Mesendoderm (in vitro differentiated cells): ENCODE data around the gene OSTF1. TPM values are rescaled to one million over a fixed set of nuclear protein-coding genes. Genes with fewer than 3 reads are reported as not detected.

Experiments used
- DNase-seq: peaks from one replicate; pipeline ENCODE4 v3.0.0; 2013
- H2AK5ac ChIP-seq: 2 replicates; pipeline ENCODE4 v1.6.1; 2013; ENCODE audit warnings: low read length, inconsistent platforms
- H2BK120ac ChIP-seq: 2 replicates; pipeline ENCODE4 v1.6.1; 2013; ENCODE audit warnings: low read depth, mild to moderate bottlenecking, low read length, moderate library complexity, mixed read lengths
- H2BK15ac ChIP-seq: replicated peaks from 2 replicates; pipeline ENCODE4 v1.6.1; 2013; ENCODE audit warnings: low read depth, mild to moderate bottlenecking, moderate library complexity
- H2BK5ac ChIP-seq: 2 replicates; pipeline ENCODE4 v1.6.1; 2013; ENCODE audit warnings: low read length, inconsistent platforms
- H3K18ac ChIP-seq: 2 replicates; pipeline ENCODE4 v1.6.1; 2013; ENCODE audit warnings: mild to moderate bottlenecking, low read length, mixed read lengths
- H3K23ac ChIP-seq: one replicate; pipeline ENCODE4 v1.6.1; 2013; ENCODE audit warnings: low read length
- H3K27ac ChIP-seq: 2 replicates; pipeline ENCODE4 v1.5.1; 2013; ENCODE audit warnings: low read depth, mild to moderate bottlenecking, inconsistent platforms, low read length, moderate library complexity
- H3K27me3 ChIP-seq: 2 replicates; pipeline ENCODE4 v1.6.1; 2013; ENCODE audit warnings: low read length, control low read depth, mild to moderate bottlenecking, inconsistent platforms; ENCODE audit not compliant: insufficient read depth, poor library complexity
- H3K36me3 ChIP-seq: 2 replicates; pipeline ENCODE4 v1.6.1; 2013; ENCODE audit warnings: low read length, inconsistent platforms; ENCODE audit not compliant: control insufficient read depth, insufficient read depth
- H3K4ac ChIP-seq: one replicate; pipeline ENCODE4 v1.6.1; 2013; ENCODE audit warnings: low read depth, mild to moderate bottlenecking, low read length, moderate library complexity
- H3K4me1 ChIP-seq: 2 replicates; pipeline ENCODE4 v1.6.1; 2013; ENCODE audit warnings: low read depth, low read length, inconsistent platforms; ENCODE audit not compliant: control insufficient read depth
- H3K4me2 ChIP-seq: 2 replicates; pipeline ENCODE4 v1.6.1; 2013; ENCODE audit warnings: low read length
- H3K4me3 ChIP-seq: 2 replicates; pipeline ENCODE4 v1.5.1; 2013; ENCODE audit warnings: mild to moderate bottlenecking, low read length
- H3K56ac ChIP-seq: one replicate; pipeline ENCODE4 v1.6.1; 2013; ENCODE audit warnings: low read length
- H3K79me1 ChIP-seq: 2 replicates; pipeline ENCODE4 v1.6.1; 2013; ENCODE audit warnings: low read length, inconsistent platforms
- H3K79me2 ChIP-seq: 2 replicates; pipeline ENCODE4 v1.6.1; 2013; ENCODE audit warnings: mild to moderate bottlenecking, low read length; ENCODE audit not compliant: control insufficient read depth, insufficient read depth
- H3K9ac ChIP-seq: 2 replicates; pipeline ENCODE4 v1.6.1; 2013; ENCODE audit warnings: low read length, inconsistent platforms
- H4K5ac ChIP-seq: one replicate; pipeline ENCODE4 v1.6.1; 2013; ENCODE audit warnings: low read length
- H4K8ac ChIP-seq: one replicate; pipeline ENCODE4 v1.6.1; 2013; ENCODE audit warnings: low read depth, mild to moderate bottlenecking, control low read depth, low read length, moderate library complexity
- WGBS: extraction: QIAGEN DNeasy Blood & Tissue Kit; methylation state at CpG from one replicate; pipeline ENCODE4 v1.1.7; 2013; ENCODE audit warnings: low lambda C conversion rate, missing lambda C conversion rate; ENCODE audit not compliant: insufficient coverage; ENCODE audit errors: extremely low coverage; 5-methylcytosine and 5-hydroxymethylcytosine counted together
- polyA plus RNA-seq, 2 experiments: library from polyadenylated mRNA; stranded (reverse); fragments of 200-250 nt; gene quantifications; one replicate each; pipeline ENCODE4 v1.2.3, GENCODE V29; 2013

OSTF1 gene, protein sequence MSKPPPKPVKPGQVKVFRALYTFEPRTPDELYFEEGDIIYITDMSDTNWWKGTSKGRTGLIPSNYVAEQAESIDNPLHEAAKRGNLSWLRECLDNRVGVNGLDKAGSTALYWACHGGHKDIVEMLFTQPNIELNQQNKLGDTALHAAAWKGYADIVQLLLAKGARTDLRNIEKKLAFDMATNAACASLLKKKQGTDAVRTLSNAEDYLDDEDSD
- polyA plus RNA-seq (2013, experiment 1 of 2) = 16.5 TPM
- polyA plus RNA-seq (2013, experiment 2 of 2) = 17.2 TPM

DNA sequence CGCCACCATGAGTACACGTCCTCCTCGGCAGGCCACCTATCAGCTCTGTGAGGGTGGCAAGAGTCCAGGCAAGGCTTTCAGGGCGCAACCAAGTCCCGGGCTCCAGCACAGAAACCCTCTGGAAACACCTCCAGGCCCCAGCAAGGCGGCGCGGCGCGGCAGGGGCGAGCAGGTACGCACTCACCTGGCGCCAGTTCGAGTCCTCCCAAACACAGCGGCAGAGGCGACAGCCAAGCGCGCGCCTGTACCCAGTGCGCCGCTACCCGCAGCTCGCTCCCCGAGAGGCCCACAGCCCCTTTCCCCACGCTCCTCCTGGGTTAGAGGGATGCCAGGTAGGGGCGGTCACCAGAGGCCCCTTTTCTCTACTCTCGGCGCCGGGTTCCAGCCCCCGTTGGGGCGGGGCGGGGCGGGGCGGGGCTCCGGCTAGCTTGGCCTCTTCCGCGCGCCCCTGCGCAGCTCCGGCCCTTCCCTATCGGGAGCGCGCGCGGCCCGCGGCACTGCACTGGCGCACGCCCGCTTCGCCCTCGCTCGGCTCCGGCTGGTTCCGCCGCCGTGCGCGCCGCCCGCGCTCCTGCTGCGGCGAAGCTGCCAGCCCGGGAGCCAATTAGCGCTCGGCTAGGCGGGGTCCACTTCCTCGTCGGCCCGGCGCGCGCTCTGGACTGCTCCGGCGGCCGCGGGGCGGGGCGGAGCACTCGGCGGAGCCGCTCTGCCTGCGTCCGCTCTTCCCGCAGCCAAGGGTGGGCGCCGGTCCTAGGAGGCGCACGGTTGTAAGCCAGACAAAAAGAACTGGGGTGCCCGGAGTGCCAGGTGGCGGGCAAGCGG, at the start of gene OSTF1, which contains the start of gene NMRK1:
TSS of gene OSTF1 (plus strand) at position 691 of the 822 bp plus-strand sequence. CDS start 179 bp downstream, outside the sequence.
TSS of gene NMRK1 (minus strand) at position 332 of the 822 bp plus-strand sequence. CDS start 5,040 bp downstream, outside the sequence.
- Histone ChIP-seq H3K4me1 (peaks cover 11% of the 10 kb centered on the region), H2BK120ac (no peak within 1 kb of the TSS), H3K56ac (peak within 1 kb of the TSS; percentile 95), H4K8ac (no peak within 1 kb of the TSS), H2BK5ac (peak within 1 kb of the TSS; percentile 89), H3K79me1 (peaks cover 6% of the 10 kb centered on the region), H3K23ac (peak within 1 kb of the TSS; percentile 20), H2AK5ac (no peak within 1 kb of the TSS), H3K18ac (peak within 1 kb of the TSS; percentile 77), H3K4me2 (peak within 1 kb of the TSS; percentile 77), H3K4me3 (peak within 1 kb of the TSS; percentile 84), H2BK15ac (no peak within 1 kb of the TSS), H3K27ac (peak within 1 kb of the TSS; percentile 92), H3K79me2 (peaks cover 7% of the 10 kb centered on the region), H3K4ac (peak within 1 kb of the TSS; percentile 74), H4K5ac (no peak within 1 kb of the TSS), H3K27me3 (no peaks in the 10 kb centered on the region), H3K9ac (peak within 1 kb of the TSS; percentile 95), H3K36me3 (no peaks in the 10 kb centered on the region)
- WGBS = no CpG with 5 or more reads among the region's 93 CpGs
- peak; percentile 98 for DNase-seq

DNA sequence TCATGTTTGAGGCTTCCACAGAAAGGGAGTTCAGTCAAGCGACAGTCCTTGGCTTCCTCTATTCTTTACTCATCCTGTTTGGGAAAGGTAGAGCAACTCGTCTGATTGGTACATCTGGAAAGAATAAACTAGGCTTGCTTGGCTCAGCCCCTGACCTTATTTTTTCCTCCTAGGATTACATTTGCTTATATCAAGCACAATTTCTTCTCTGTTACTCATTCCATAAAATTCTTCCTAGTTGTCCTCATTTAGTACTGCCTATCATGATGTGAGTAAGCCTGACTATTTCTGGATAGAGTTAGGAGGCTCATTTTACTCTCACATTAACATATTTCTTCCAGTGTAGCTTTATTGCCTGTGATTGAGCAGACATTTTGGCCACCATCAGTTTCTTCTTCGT, 49.3 kb upstream of the OSTF1 start:
- no peak for DNase-seq
- no peak overlapping the region for H3K4me3 ChIP-seq

DNA sequence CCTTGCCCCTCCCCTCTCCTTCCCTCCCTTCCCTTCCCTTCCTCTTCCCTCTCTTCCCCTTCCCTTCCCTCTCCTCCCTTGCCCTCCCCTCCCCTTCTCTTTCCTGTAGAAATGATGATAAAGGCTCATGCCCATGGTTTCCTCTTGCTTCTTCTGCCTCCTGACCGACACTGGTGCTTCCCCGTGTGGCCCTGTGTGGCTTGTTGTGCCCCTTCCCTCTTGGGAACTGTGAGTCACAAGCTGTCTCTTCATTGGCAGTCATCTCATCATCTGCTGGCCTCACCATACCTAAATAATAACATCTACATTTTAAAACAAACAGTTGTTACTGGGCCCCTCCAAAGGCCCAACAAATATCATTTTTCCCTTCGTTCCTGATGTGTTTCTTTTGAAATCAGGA, 48.5 kb upstream of the OSTF1 start:
- no peaks in the 10 kb centered on the region for H3K79me2 ChIP-seq
- no peaks in the 10 kb centered on the region for H3K36me3 ChIP-seq
- no peak overlapping the region for H3K9ac ChIP-seq
- DNase-seq = no peak
- H3K79me1 ChIP-seq = no peaks in the 10 kb centered on the region
- H2BK120ac ChIP-seq = no peak overlapping the region
- no peak overlapping the region for H4K8ac ChIP-seq
- no peak overlapping the region for H3K4ac ChIP-seq
- no CpG with 5 or more reads among the region's 3 CpGs for WGBS
- no peaks in the 10 kb centered on the region for H3K4me1 ChIP-seq
- no peak overlapping the region for H3K23ac ChIP-seq
- H2BK15ac ChIP-seq = no peak overlapping the region
- no peak overlapping the region for H2BK5ac ChIP-seq
- no peak overlapping the region for H3K56ac ChIP-seq
- H3K18ac ChIP-seq = no peak overlapping the region
- no peaks in the 10 kb centered on the region for H3K27me3 ChIP-seq
- H3K4me3 ChIP-seq = no peak overlapping the region
- H2AK5ac ChIP-seq = no peak overlapping the region
- no peak overlapping the region for H3K27ac ChIP-seq
- H4K5ac ChIP-seq = no peak overlapping the region
- no peak overlapping the region for H3K4me2 ChIP-seq

More for the DNA sequence above, 49.3 kb upstream of the OSTF1 start:
- no peaks in the 10 kb centered on the region for H3K4me1 ChIP-seq
- H4K5ac ChIP-seq = no peak overlapping the region
- H3K18ac ChIP-seq = no peak overlapping the region
- WGBS = no CpG with 5 or more reads among the region's 3 CpGs
- no peak overlapping the region for H2BK5ac ChIP-seq
- no peaks in the 10 kb centered on the region for H3K27me3 ChIP-seq
- no peak overlapping the region for H3K27ac ChIP-seq
- no peaks in the 10 kb centered on the region for H3K36me3 ChIP-seq
- no peak overlapping the region for H2BK15ac ChIP-seq
- H3K79me2 ChIP-seq = no peaks in the 10 kb centered on the region
- H4K8ac ChIP-seq = no peak overlapping the region
- H3K9ac ChIP-seq = no peak overlapping the region
- H2BK120ac ChIP-seq = no peak overlapping the region
- H3K4me2 ChIP-seq = no peak overlapping the region
- H3K4ac ChIP-seq = no peak overlapping the region
- H3K56ac ChIP-seq = no peak overlapping the region
- H3K79me1 ChIP-seq = no peaks in the 10 kb centered on the region
- no peak overlapping the region for H2AK5ac ChIP-seq
- H3K23ac ChIP-seq = no peak overlapping the region

DNA sequence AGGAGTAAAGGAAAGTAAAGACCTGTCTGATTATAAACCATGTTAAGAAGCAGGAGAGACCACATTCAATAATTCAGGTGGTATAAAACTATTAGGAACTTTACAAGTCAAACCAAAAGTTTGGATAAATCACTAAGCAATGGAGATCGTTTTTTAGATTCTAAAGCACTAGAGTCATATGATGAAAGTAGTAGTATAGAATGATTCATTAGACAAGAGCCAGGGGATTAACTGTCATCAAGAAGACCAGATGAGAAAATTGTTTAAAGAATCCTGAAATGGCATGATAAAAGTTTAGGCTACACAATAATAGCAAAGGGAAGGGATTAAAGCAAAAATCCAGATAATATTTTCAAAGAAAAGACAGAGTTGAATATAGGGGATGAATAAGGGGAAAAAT, 47.3 kb upstream of the OSTF1 start:
- no peaks in the 10 kb centered on the region for H3K79me1 ChIP-seq
- H4K5ac ChIP-seq = no peak overlapping the region
- no peak overlapping the region for H3K4me3 ChIP-seq
- no peaks in the 10 kb centered on the region for H3K79me2 ChIP-seq
- H2BK5ac ChIP-seq = no peak overlapping the region
- H4K8ac ChIP-seq = no peak overlapping the region
- no peak overlapping the region for H3K23ac ChIP-seq
- no peak overlapping the region for H2AK5ac ChIP-seq
- DNase-seq = no peak
- no peaks in the 10 kb centered on the region for H3K36me3 ChIP-seq
- no peak overlapping the region for H2BK120ac ChIP-seq
- H3K56ac ChIP-seq = no peak overlapping the region
- H3K27me3 ChIP-seq = no peaks in the 10 kb centered on the region
- H3K9ac ChIP-seq = no peak overlapping the region
- no CpG with 5 or more reads among the region's 1 CpG for WGBS
- H3K27ac ChIP-seq = no peak overlapping the region
- H3K4me1 ChIP-seq = no peaks in the 10 kb centered on the region
- H2BK15ac ChIP-seq = no peak overlapping the region
- no peak overlapping the region for H3K4me2 ChIP-seq
- H3K18ac ChIP-seq = no peak overlapping the region
- H3K4ac ChIP-seq = no peak overlapping the region

DNA sequence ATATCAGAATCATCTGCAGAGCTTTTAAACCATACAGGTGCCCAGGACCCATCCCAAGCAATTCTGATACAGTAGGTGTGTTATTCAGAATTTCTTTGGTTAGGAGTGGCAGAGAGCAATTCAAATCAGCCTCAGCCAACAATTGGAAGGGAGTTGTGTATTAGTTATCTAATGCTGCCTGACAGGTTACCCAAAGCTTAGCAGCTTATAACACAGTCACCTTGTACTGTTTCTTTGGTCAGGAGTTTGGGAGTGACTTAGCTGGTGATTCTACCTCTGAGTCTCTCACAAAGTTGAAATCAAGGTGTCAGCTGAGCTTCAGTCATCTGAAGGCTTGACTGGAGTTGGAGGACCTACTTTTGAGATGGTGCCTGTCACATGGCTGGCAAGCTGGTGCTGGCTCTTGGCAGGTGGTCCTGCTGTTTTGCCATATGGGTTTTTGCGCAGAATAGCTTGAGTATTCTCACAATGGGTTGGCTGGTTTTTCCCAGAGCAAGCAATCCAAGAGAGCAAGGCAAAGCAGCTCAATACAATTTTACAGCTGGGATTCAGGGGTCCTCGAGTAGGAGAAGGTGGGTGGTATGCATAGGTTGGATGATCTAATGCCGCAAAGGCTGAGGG, 41.5 kb upstream of the OSTF1 start:
- Histone ChIP-seq H3K23ac (no peak overlapping the region), H4K8ac (no peak overlapping the region), H2BK5ac (no peak overlapping the region), H3K9ac (no peak overlapping the region), H3K36me3 (no peaks in the 10 kb centered on the region), H4K5ac (no peak overlapping the region), H3K4me2 (no peak overlapping the region), H2BK15ac (no peak overlapping the region), H2BK120ac (no peak overlapping the region), H3K27ac (no peak overlapping the region), H3K79me2 (no peaks in the 10 kb centered on the region), H3K18ac (no peak overlapping the region), H3K27me3 (no peaks in the 10 kb centered on the region), H3K4me1 (no peaks in the 10 kb centered on the region), H3K4ac (no peak overlapping the region), H3K56ac (no peak overlapping the region), H3K4me3 (no peak overlapping the region), H3K79me1 (no peaks in the 10 kb centered on the region), H2AK5ac (no peak overlapping the region)
- WGBS = no CpG with 5 or more reads among the region's 3 CpGs
- no peak for DNase-seq
